Endothelial cell (in vitro differentiated cells): ENCODE measurements around the gene ETS2. TPM values are rescaled to one million over a fixed set of nuclear protein-coding genes. Genes with fewer than 3 reads are reported as not detected.

Experiments used
- DNase-seq: peaks from one replicate; pipeline ENCODE4 v3.0.0; 2021; ENCODE audit warnings: low spot score
- H3K27ac Mint-ChIP-seq: one replicate; pipeline ENCODE4 v1.8.0; 2021; ENCODE audit warnings: mixed read lengths, inconsistent platforms; ENCODE audit not compliant: unreplicated experiment
- H3K27me3 Mint-ChIP-seq: one replicate; pipeline ENCODE4 v1.8.0; 2021; ENCODE audit warnings: mild to moderate bottlenecking, moderate library complexity, mixed read lengths, inconsistent platforms; ENCODE audit not compliant: unreplicated experiment
- H3K36me3 Mint-ChIP-seq: one replicate; pipeline ENCODE4 v1.8.0; 2021; ENCODE audit warnings: mild to moderate bottlenecking, low read depth, mixed read lengths, inconsistent platforms; ENCODE audit not compliant: unreplicated experiment
- H3K4me1 Mint-ChIP-seq: one replicate; pipeline ENCODE4 v1.8.0; 2021; ENCODE audit warnings: mild to moderate bottlenecking, mixed read lengths, inconsistent platforms; ENCODE audit not compliant: unreplicated experiment
- H3K4me3 Mint-ChIP-seq: one replicate; pipeline ENCODE4 v1.8.0; 2021; ENCODE audit warnings: mild to moderate bottlenecking, mixed read lengths, inconsistent platforms; ENCODE audit not compliant: unreplicated experiment
- H3K9me3 Mint-ChIP-seq: one replicate; pipeline ENCODE4 v1.8.0; 2021; ENCODE audit warnings: mixed read lengths, inconsistent platforms; ENCODE audit not compliant: unreplicated experiment
- total RNA-seq: library from RNA; stranded (reverse); fragmentation: NEBNext Ultra II Directional; extraction: Animal tissue kit (Norgen Biotek cat#: 25700); gene quantifications from one replicate; pipeline ENCODE4 v1.2.1, GENCODE V29; 2021; ENCODE audit not compliant: unreplicated experiment
- TF ChIP-seq, protein P1 (sequence below): fragments of 200-600 bp; sonication (generic); IDR thresholded peaks from one replicate; pipeline ENCODE4 v1.5.0; 2021; ENCODE audit warnings: antibody characterized with exemption; ENCODE audit not compliant: unreplicated experiment

The ETS2 gene
- total RNA-seq, 1 donor from 2014 or later = 74.2 TPM

DNA sequence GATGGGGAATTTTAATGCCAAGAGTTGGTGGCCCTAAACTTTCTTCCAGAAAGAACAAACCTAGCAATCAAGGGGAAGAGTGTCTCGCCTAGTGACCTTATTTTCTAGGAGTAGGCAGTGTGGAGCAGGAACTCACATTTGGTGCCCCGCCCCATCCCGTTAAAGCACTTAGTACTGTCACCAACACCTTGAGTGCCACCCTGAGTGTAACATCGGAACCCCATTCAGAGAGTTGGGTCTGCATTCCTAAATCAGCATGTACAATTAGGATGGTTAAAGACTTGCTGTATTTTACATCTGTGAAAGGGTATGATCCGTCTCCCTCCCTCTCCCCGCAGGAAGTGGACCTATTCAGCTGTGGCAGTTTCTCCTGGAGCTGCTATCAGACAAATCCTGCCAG lies 15.5 kb downstream of the ETS2 start:
- TF ChIP-seq, protein P1, sequence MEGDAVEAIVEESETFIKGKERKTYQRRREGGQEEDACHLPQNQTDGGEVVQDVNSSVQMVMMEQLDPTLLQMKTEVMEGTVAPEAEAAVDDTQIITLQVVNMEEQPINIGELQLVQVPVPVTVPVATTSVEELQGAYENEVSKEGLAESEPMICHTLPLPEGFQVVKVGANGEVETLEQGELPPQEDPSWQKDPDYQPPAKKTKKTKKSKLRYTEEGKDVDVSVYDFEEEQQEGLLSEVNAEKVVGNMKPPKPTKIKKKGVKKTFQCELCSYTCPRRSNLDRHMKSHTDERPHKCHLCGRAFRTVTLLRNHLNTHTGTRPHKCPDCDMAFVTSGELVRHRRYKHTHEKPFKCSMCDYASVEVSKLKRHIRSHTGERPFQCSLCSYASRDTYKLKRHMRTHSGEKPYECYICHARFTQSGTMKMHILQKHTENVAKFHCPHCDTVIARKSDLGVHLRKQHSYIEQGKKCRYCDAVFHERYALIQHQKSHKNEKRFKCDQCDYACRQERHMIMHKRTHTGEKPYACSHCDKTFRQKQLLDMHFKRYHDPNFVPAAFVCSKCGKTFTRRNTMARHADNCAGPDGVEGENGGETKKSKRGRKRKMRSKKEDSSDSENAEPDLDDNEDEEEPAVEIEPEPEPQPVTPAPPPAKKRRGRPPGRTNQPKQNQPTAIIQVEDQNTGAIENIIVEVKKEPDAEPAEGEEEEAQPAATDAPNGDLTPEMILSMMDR = no peak
- H3K9me3 Mint-ChIP-seq = no peaks in the 10 kb centered on the region
- DNase-seq = no peak
- H3K27me3 Mint-ChIP-seq = peaks cover 2% of the 10 kb centered on the region
- H3K27ac Mint-ChIP-seq = no peak overlapping the region
- H3K36me3 Mint-ChIP-seq = peaks cover 87% of the 10 kb centered on the region
- H3K4me3 Mint-ChIP-seq = peak overlapping the region; percentile 51
- H3K4me1 Mint-ChIP-seq = peaks cover 5% of the 10 kb centered on the region

DNA sequence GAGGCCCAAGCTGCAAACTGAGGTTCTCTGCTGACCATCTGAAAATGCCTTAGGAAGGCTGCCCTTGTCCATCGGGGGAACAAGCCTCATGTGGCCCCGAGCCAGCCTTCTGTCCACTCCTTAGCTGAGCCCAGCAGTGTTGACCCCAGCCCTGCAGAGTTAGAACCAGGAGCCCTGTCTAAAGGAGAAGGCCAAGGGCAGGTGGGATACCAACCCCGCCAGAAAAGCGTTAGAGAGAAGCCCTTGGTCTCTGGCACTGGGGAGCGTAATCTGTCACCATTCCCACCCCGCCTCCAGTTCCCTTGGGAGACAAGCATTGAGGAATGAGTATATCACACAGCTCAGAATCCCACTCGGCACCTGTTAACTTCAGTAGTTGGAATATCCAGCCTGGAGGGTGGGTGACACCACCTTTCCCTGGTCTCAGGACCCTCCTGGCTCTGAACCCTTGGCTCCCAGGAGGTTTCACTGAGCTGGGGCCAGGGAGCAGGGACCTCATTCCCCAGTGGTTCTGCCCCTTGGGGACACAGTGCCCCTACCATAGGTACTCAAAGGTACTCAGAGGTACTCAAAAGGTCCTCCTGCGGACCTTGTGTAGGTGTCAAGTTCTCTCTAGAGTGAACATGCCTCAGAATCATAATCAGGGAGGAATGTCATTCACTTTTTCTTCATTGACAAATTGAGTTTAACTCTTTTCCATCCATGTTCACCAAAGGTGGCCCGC lies 16.4 kb downstream of the ETS2 start:
- H3K27me3 Mint-ChIP-seq = peaks cover 2% of the 10 kb centered on the region
- H3K4me1 Mint-ChIP-seq = peaks cover 5% of the 10 kb centered on the region
- TF ChIP-seq, protein P1 = no peak
- H3K36me3 Mint-ChIP-seq = peaks cover 78% of the 10 kb centered on the region
- no peak for DNase-seq
- H3K4me3 Mint-ChIP-seq = peak overlapping the region; percentile 82
- no peak overlapping the region for H3K27ac Mint-ChIP-seq
- no peaks in the 10 kb centered on the region for H3K9me3 Mint-ChIP-seq

DNA sequence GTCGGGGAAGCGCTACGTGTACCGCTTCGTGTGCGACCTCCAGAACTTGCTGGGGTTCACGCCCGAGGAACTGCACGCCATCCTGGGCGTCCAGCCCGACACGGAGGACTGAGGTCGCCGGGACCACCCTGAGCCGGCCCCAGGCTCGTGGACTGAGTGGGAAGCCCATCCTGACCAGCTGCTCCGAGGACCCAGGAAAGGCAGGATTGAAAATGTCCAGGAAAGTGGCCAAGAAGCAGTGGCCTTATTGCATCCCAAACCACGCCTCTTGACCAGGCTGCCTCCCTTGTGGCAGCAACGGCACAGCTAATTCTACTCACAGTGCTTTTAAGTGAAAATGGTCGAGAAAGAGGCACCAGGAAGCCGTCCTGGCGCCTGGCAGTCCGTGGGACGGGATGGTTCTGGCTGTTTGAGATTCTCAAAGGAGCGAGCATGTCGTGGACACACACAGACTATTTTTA lies 17.1 kb downstream of the ETS2 start:
- Mint-ChIP-seq H3K9me3 (no peaks in the 10 kb centered on the region), H3K4me3 (peak overlapping the region; percentile 82), H3K27ac (no peak overlapping the region), H3K27me3 (peaks cover 2% of the 10 kb centered on the region), H3K36me3 (peaks cover 71% of the 10 kb centered on the region), H3K4me1 (peaks cover 5% of the 10 kb centered on the region)
- TF ChIP-seq, protein P1 = no peak
- no peak for DNase-seq

DNA sequence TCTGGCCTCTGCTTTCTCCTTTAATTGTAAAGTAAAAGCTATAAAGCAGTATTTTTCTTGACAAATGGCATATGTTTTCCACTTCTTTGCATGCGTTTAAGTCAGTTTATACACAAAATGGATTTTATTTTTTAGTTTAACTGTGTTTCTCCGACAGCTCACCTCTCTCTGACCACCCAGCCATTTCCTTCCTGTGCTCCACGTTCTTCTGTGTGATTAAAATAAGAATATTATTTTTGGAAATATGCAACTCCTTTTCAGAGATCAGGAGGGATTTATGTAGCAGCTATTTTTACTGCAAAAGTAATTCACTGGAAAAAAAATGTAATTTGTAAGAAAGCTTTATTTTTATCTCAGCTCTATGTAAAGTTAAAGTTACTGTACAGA lies 18.0 kb downstream of the ETS2 start:
- TF ChIP-seq, protein P1 = no peak
- H3K27me3 Mint-ChIP-seq = peaks cover 2% of the 10 kb centered on the region
- peaks cover 5% of the 10 kb centered on the region for H3K4me1 Mint-ChIP-seq
- no peak for DNase-seq
- no peaks in the 10 kb centered on the region for H3K9me3 Mint-ChIP-seq
- no peak overlapping the region for H3K27ac Mint-ChIP-seq
- H3K4me3 Mint-ChIP-seq = peak overlapping the region; percentile 45
- peaks cover 62% of the 10 kb centered on the region for H3K36me3 Mint-ChIP-seq

DNA sequence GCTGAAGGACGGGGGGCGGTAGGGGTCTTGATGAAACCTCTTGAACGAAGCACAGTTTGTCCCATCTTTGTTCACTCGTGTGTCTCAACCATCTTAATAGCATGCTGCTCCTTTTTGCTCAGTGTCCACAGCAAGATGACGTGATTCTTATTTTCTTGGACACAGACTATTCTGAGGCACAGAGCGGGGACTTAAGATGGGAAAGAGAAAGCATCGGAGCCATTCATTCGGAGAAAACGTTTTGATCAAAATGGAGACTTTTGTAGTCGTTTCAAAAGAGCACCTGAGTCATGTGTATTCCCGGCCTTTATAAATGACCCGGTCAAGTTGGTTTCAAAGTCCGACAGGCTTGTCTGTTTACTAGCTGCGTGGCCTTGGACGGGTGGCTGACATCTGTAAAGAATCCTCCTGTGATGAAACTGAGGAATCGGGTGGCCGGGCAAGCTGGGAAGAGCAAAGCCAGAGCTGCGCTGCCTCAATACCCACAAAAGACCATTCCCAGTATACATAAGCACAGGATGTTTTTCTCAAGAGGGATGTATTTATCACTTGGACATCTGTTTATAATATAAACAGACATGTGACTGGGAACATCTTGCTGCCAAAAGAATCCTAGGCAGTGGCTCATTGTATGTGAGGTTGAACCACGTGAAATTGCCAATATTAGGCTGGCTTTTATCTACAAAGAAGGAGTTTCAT lies 18.5 kb downstream of the ETS2 start:
- Mint-ChIP-seq H3K27me3 (peaks cover 2% of the 10 kb centered on the region), H3K27ac (no peak overlapping the region), H3K9me3 (no peaks in the 10 kb centered on the region), H3K4me3 (peak overlapping the region; percentile 45), H3K4me1 (peaks cover 5% of the 10 kb centered on the region), H3K36me3 (peaks cover 57% of the 10 kb centered on the region)
- TF ChIP-seq, protein P1 = no peak
- no peak for DNase-seq
